OCI-LY1 (cell line): ENCODE results near the gene NEK6.

Experiments
- H2AFZ ChIP-seq: fragments of 200-600 bp; sonication (generic), shearing (Covaris generic); 2 replicates; pipeline ENCODE4 v1.6.0; 2014; ENCODE audit warnings: antibody characterized with exemption, mild to moderate bottlenecking, low read length
- H3F3A ChIP-seq: fragments of 200-600 bp; sonication (generic), shearing (Covaris generic); 2 replicates; pipeline ENCODE4 v1.6.0; 2014; ENCODE audit warnings: mild to moderate bottlenecking, antibody characterized with exemption, low read length, moderate library complexity; ENCODE audit not compliant: insufficient read depth
- H3K27ac ChIP-seq: fragments of 200-600 bp; sonication (generic); 2 replicates; pipeline ENCODE4 v1.5.1; 2014; ENCODE audit warnings: low read length, mixed run types, mild to moderate bottlenecking, low read depth; ENCODE audit not compliant: poor library complexity, severe bottlenecking
- H3K27me3 ChIP-seq: fragments of 200-600 bp; sonication (generic); 2 replicates; pipeline ENCODE4 v1.6.0; 2014; ENCODE audit warnings: antibody characterized with exemption, mild to moderate bottlenecking, low read length, moderate library complexity; ENCODE audit not compliant: insufficient read depth
- H3K36me3 ChIP-seq: fragments of 200-600 bp; sonication (generic); 2 replicates; pipeline ENCODE4 v1.6.1; 2014; ENCODE audit warnings: mild to moderate bottlenecking, antibody characterized with exemption, low read length, moderate library complexity, mixed read lengths; ENCODE audit not compliant: insufficient read depth
- H3K4me1 ChIP-seq: fragments of 200-600 bp; sonication (generic); 2 replicates; pipeline ENCODE4 v1.5.1; 2014; ENCODE audit warnings: mild to moderate bottlenecking, low read length, moderate library complexity; ENCODE audit not compliant: insufficient read depth, severe bottlenecking
- H3K4me2 ChIP-seq: fragments of 200-600 bp; sonication (generic), shearing (Covaris generic); 2 replicates; pipeline ENCODE4 v1.6.1; 2014; ENCODE audit warnings: low read length
- H3K4me3 ChIP-seq: fragments of 200-600 bp; sonication (generic); 2 replicates; pipeline ENCODE4 v1.5.1; 2014; ENCODE audit warnings: low read length, low read depth, mild to moderate bottlenecking, mixed read lengths; ENCODE audit not compliant: poor library complexity, severe bottlenecking
- H3K79me2 ChIP-seq: fragments of 200-600 bp; shearing (Covaris generic); 2 replicates; pipeline ENCODE4 v1.6.1; 2016; ENCODE audit warnings: mixed run types, low read length, mixed read lengths; ENCODE audit not compliant: insufficient read depth
- H3K9ac ChIP-seq: fragments of 200-600 bp; sonication (generic), shearing (Covaris generic); 2 replicates; pipeline ENCODE4 v1.6.1; 2014; ENCODE audit warnings: mild to moderate bottlenecking, low read length, mixed read lengths
- H3K9me2 ChIP-seq: fragments of 200-600 bp; sonication (generic), shearing (Covaris generic); 2 replicates; pipeline ENCODE4 v1.6.1; 2014; ENCODE audit warnings: low read depth, mild to moderate bottlenecking, low read length, mixed read lengths
- H3K9me3 ChIP-seq: fragments of 200-600 bp; shearing (Covaris generic); 2 replicates; pipeline ENCODE4 v1.6.1; 2014; ENCODE audit warnings: low read length, mixed read lengths
- H4K20me1 ChIP-seq: fragments of 200-600 bp; sonication (generic), shearing (Covaris generic); 2 replicates; pipeline ENCODE4 v1.6.0; 2016; ENCODE audit warnings: mild to moderate bottlenecking, low read length; ENCODE audit not compliant: insufficient read depth
- EZH2 ChIP-seq: fragments of 200-600 bp; sonication (generic), shearing (Covaris generic); IDR thresholded peaks from 2 replicates; pipeline ENCODE4 v1.8.0; 2017; ENCODE audit warnings: borderline replicate concordance, mixed run types, mild to moderate bottlenecking, antibody characterized with exemption, low read length, moderate library complexity, mixed read lengths
- TF ChIP-seq, protein P1 (sequence below): fragments of 200-600 bp; sonication (generic), shearing (Covaris generic); IDR thresholded peaks from 2 replicates; pipeline ENCODE4 v1.5.1; 2017; ENCODE audit warnings: mild to moderate bottlenecking, antibody characterized with exemption, low read length, moderate library complexity, mixed read lengths

Gene NEK6

DNA sequence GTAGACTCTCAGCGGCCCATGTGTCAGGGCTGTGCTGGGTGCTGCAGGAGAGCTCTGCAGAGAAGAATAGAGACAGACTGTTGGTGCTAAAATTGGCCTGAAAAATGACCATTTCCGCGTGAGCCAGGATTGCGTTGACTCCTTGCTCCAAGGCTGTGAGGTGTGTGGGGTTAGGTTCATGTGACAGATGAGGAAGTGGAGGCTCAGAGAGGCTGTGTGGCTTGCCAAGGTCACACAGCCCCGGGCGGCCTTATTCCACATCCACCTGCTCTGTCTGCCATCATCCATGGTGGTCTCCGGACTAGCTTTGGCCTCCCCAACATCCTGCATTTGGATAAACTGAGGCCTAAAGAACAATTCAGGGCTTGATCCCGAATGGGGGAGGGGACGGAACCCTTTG is 15.2 kb downstream of the NEK6 start:
- H4K20me1 ChIP-seq = no peaks in the 10 kb centered on the region
- no peaks in the 10 kb centered on the region for H3K79me2 ChIP-seq
- H3K9me2 ChIP-seq = no peaks in the 10 kb centered on the region
- no peak overlapping the region for H2AFZ ChIP-seq
- H3K4me3 ChIP-seq = no peak overlapping the region
- peaks cover 3% of the 10 kb centered on the region; the same call in 1 of the 2 replicates for H3K27me3 ChIP-seq
- no peak overlapping the region for H3K9ac ChIP-seq
- no peak overlapping the region for H3K27ac ChIP-seq
- H3F3A ChIP-seq = no peaks in the 10 kb centered on the region
- no peak overlapping the region for H3K4me2 ChIP-seq
- H3K36me3 ChIP-seq = no peaks in the 10 kb centered on the region
- TF ChIP-seq, protein P1, sequence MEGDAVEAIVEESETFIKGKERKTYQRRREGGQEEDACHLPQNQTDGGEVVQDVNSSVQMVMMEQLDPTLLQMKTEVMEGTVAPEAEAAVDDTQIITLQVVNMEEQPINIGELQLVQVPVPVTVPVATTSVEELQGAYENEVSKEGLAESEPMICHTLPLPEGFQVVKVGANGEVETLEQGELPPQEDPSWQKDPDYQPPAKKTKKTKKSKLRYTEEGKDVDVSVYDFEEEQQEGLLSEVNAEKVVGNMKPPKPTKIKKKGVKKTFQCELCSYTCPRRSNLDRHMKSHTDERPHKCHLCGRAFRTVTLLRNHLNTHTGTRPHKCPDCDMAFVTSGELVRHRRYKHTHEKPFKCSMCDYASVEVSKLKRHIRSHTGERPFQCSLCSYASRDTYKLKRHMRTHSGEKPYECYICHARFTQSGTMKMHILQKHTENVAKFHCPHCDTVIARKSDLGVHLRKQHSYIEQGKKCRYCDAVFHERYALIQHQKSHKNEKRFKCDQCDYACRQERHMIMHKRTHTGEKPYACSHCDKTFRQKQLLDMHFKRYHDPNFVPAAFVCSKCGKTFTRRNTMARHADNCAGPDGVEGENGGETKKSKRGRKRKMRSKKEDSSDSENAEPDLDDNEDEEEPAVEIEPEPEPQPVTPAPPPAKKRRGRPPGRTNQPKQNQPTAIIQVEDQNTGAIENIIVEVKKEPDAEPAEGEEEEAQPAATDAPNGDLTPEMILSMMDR = no peak
- TF ChIP-seq EZH2 = no peak
- no peaks in the 10 kb centered on the region for H3K9me3 ChIP-seq
- peaks cover 15% of the 10 kb centered on the region for H3K4me1 ChIP-seq

DNA sequence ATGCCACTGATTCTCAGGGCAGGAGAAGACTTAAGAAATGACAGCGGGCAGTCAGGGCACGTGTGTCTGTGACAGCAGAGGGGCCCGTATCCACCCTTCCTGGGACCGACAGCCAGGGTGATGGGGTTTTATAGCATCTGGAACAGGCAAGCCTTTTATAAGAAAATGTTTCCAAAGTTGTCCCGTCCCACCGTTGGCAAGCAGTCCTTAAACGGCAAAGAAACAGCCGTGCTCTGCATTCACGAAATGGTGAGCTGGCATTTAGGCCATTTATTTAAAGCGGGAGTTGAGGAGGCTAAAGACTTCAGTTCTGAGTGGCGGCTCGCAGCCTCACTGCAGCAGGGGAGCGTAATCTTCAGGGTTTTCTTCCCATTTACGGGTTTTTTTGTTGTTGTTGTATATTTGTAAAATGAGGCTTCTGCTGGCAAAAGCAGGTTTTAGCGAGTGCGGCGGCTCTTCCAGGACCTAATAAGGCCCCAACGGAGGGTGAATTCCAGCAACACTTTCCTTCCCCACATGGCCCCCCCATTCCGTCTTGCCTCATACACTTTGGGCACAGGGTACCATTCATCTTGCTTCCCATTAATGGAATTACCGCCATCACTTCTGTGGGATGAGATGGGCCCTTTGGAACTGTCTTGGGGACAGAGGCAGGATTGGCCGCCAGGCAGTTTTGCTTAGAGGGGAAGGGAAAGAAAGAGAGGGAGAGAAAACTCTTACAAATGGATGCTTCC is 15.8 kb downstream of the NEK6 start:
- Histone ChIP-seq H3K79me2 (no peaks in the 10 kb centered on the region), H3K4me1 (peaks cover 14% of the 10 kb centered on the region), H2AFZ (no peak overlapping the region), H3F3A (no peaks in the 10 kb centered on the region), H4K20me1 (no peaks in the 10 kb centered on the region), H3K4me2 (no peak overlapping the region), H3K9me3 (no peaks in the 10 kb centered on the region), H3K9me2 (no peaks in the 10 kb centered on the region), H3K4me3 (no peak overlapping the region), H3K27ac (no peak overlapping the region), H3K27me3 (peaks cover 6% of the 10 kb centered on the region; the same call in 1 of the 2 replicates), H3K9ac (no peak overlapping the region), H3K36me3 (no peaks in the 10 kb centered on the region)
- no peak for TF ChIP-seq EZH2
- TF ChIP-seq, protein P1 = no peak

DNA sequence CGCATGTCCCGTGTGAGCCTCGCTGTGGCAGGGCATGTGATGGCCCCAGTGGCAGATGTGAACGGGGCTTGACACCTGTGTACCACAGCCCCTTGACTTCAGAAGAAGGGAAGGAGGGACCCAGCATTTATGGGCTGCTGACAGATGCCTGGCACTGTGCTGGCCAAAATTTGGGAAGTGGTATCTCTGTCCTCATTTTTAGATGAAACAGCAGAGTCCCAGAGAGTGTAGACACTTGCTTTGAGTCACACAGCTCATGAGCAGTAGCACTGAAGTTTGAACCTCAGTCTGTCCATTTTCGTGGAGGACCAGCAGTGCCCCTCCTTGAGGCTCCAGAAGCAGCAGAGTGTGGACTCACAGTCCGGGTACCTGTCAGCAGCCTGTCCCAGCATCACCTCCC is 16.5 kb downstream of the NEK6 start:
- Histone ChIP-seq H3K4me2 (no peak overlapping the region), H3K79me2 (no peaks in the 10 kb centered on the region), H3K9me3 (no peaks in the 10 kb centered on the region), H3K4me1 (peaks cover 14% of the 10 kb centered on the region), H3K4me3 (no peak overlapping the region), H3K27me3 (peaks cover 3% of the 10 kb centered on the region; the same call in 1 of the 2 replicates), H2AFZ (no peak overlapping the region), H4K20me1 (no peaks in the 10 kb centered on the region), H3K9me2 (no peaks in the 10 kb centered on the region), H3K27ac (no peak overlapping the region), H3K9ac (no peak overlapping the region), H3K36me3 (no peaks in the 10 kb centered on the region), H3F3A (no peaks in the 10 kb centered on the region)
- TF ChIP-seq, protein P1 = no peak
- TF ChIP-seq EZH2 = no peak
